ENCODE data around the gene CLCA1.
A peak's percentile ranks its signal among the peaks of the same experiment; 100 is the strongest.

CLCA1 gene

DNA sequence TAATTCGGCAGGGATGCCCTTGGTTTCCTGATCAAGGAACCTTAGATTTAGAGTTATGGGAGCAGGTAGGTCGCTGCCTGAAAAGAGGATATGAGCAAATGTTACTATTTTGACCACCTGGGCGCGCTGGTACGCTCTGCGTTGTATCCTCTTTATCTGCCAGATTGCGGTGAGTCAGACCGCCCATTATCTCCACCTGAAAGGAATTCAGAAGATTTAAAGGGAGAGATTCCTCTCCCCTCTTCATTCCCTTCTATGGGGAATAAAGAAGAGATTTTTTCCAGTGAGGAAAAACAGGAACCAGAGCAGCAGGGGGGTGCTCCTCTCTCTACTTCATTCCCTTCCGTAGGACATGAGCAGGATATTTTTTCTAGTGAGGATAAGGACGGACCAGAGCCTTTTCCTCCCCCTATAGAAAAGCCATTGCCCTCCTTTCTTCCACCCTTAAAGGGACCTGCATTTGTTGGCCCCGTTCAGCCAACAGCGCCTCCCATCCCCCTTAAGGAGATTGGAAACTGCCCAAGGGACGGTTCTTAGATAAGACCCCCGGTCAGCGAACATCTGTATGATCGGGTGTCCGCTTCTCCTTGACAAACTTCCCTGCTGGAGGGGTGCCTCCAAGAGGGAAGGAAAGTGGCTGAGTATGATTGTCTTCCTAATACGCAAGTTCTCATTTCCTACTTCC is 34.1 kb downstream of the CLCA1 start:
- Mint-ChIP-seq H3K9me3 (no peaks in the 10 kb centered on the region), H3K4me1 (ENCODE audit: low read depth) (peaks cover 14% of the 10 kb centered on the region), H3K36me3 (ENCODE audit: low read depth) (no peaks in the 10 kb centered on the region), H3K27ac (no peak overlapping the region), H3K4me3 (peak overlapping the region; percentile 82), H3K27me3 (ENCODE audit: low read depth) (peaks cover 23% of the 10 kb centered on the region)
- DNase-seq (ENCODE audit: low spot score) = no peak

- H3K27me3 Mint-ChIP-seq (ENCODE audit: low read depth) = peaks cover 17% of the 10 kb centered on the region
- DNase-seq (ENCODE audit: low spot score) = no peak
- peaks cover 11% of the 10 kb centered on the region for H3K4me1 Mint-ChIP-seq (ENCODE audit: low read depth)
- no peaks in the 10 kb centered on the region for H3K36me3 Mint-ChIP-seq (ENCODE audit: low read depth)
- peak overlapping the region; percentile 36 for H3K4me3 Mint-ChIP-seq
- no peak overlapping the region for H3K27ac Mint-ChIP-seq
- no peaks in the 10 kb centered on the region for H3K9me3 Mint-ChIP-seq
These were observed 34.8 kb downstream of the CLCA1 start for GRCh38 chr1:86503406-86504136.

DNA sequence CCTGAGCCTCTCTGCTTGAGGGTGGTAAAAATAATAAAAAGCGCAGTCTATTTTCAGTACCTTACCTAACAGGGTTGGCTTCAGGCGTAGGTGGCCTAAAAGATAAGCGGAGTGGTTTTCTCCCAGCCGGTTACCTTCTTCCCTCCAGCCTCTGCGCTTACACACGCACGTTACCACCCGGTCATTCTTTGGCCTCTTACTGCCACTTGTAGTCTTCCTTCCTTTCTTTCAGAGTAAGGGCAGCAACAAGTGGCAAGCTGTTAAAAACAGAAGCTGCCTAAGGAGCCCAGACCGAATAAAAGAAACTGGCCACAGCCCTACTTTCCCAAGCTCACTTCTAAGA is 35.4 kb downstream of the CLCA1 start:
- Mint-ChIP-seq H3K4me3 (no peak overlapping the region), H3K27me3 (ENCODE audit: low read depth) (peaks cover 15% of the 10 kb centered on the region), H3K4me1 (ENCODE audit: low read depth) (peaks cover 11% of the 10 kb centered on the region), H3K9me3 (no peaks in the 10 kb centered on the region), H3K36me3 (ENCODE audit: low read depth) (no peaks in the 10 kb centered on the region), H3K27ac (no peak overlapping the region)
- DNase-seq (ENCODE audit: low spot score) = no peak

DNA sequence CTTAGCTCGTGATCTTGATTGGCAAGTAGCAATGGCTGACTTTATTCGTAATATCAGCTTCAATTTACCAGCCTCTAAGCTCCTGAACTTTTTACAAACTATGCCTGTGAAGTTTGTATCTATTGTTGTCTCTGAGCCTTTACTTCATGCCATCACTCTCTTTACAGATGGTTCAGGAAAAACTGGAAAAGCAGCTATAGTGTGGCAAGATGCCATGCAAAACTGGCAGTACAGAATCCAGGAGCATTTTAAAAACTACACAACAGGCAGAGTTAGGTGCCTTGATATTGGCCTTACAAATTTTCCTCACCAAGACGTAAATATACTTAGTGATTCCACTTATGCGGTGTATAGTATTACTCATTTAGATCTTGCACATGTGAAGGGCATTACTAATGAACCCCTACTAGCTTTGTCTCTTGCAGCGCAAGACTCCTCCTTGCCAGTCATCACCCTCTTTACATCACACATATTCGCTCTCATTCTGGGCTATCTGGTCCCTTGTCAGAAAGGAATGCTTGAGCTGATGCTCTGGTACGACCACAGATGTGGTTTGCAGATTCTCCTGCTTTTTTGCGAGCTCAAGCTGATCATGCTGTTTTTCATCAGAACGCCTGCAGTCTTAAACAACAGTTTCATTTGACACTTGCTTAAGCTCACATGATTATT is 36.3 kb downstream of the CLCA1 start:
- no peak for DNase-seq (ENCODE audit: low spot score)
- H3K4me1 Mint-ChIP-seq (ENCODE audit: low read depth) = peaks cover 11% of the 10 kb centered on the region
- no peaks in the 10 kb centered on the region for H3K9me3 Mint-ChIP-seq
- peaks cover 15% of the 10 kb centered on the region for H3K27me3 Mint-ChIP-seq (ENCODE audit: low read depth)
- no peak overlapping the region for H3K27ac Mint-ChIP-seq
- no peaks in the 10 kb centered on the region for H3K36me3 Mint-ChIP-seq (ENCODE audit: low read depth)
- H3K4me3 Mint-ChIP-seq = no peak overlapping the region

- no peak overlapping the region for H3K4me3 Mint-ChIP-seq
- no peak overlapping the region for H3K27ac Mint-ChIP-seq
- no peaks in the 10 kb centered on the region for H3K36me3 Mint-ChIP-seq (ENCODE audit: low read depth)
- H3K27me3 Mint-ChIP-seq (ENCODE audit: low read depth) = peaks cover 15% of the 10 kb centered on the region
- peaks cover 11% of the 10 kb centered on the region for H3K4me1 Mint-ChIP-seq (ENCODE audit: low read depth)
- H3K9me3 Mint-ChIP-seq = no peaks in the 10 kb centered on the region
- no peak for DNase-seq (ENCODE audit: low spot score)
These were observed 36.8 kb downstream of the CLCA1 start for GRCh38 chr1:86505564-86505902.

- Mint-ChIP-seq H3K4me1 (ENCODE audit: low read depth) (peaks cover 5% of the 10 kb centered on the region), H3K4me3 (no peak overlapping the region), H3K9me3 (no peaks in the 10 kb centered on the region), H3K27me3 (ENCODE audit: low read depth) (peaks cover 15% of the 10 kb centered on the region), H3K36me3 (ENCODE audit: low read depth) (no peaks in the 10 kb centered on the region), H3K27ac (no peak overlapping the region)
- DNase-seq (ENCODE audit: low spot score) = no peak
These were observed 39.3 kb downstream of the CLCA1 start for GRCh38 chr1:86507935-86508582.

- peaks cover 15% of the 10 kb centered on the region for H3K27me3 Mint-ChIP-seq (ENCODE audit: low read depth)
- H3K36me3 Mint-ChIP-seq (ENCODE audit: low read depth) = no peaks in the 10 kb centered on the region
- no peak for DNase-seq (ENCODE audit: low spot score)
- H3K9me3 Mint-ChIP-seq = no peaks in the 10 kb centered on the region
- no peak overlapping the region for H3K4me3 Mint-ChIP-seq
- H3K4me1 Mint-ChIP-seq (ENCODE audit: low read depth) = peaks cover 1% of the 10 kb centered on the region
- no peak overlapping the region for H3K27ac Mint-ChIP-seq
These were observed 39.8 kb downstream of the CLCA1 start for GRCh38 chr1:86508583-86508969.

GRCh38 chr1:86515597-86515996 is 46.9 kb downstream of the CLCA1 start:
- no peak for DNase-seq (ENCODE audit: low spot score)
- no peaks in the 10 kb centered on the region for H3K36me3 Mint-ChIP-seq (ENCODE audit: low read depth)

GRCh38 chr1:86516335-86516734 is 47.6 kb downstream of the CLCA1 start:
- Mint-ChIP-seq H3K4me3 (no peak overlapping the region), H3K4me1 (ENCODE audit: low read depth) (no peaks in the 10 kb centered on the region), H3K9me3 (no peaks in the 10 kb centered on the region), H3K36me3 (ENCODE audit: low read depth) (no peaks in the 10 kb centered on the region), H3K27ac (no peak overlapping the region), H3K27me3 (ENCODE audit: low read depth) (no peaks in the 10 kb centered on the region)
- no peak for DNase-seq (ENCODE audit: low spot score)

More at GRCh38 chr1:86515597-86515996, 46.9 kb downstream of the CLCA1 start:
- H3K27ac Mint-ChIP-seq = no peak overlapping the region
- no peaks in the 10 kb centered on the region for H3K4me1 Mint-ChIP-seq (ENCODE audit: low read depth)
- H3K27me3 Mint-ChIP-seq (ENCODE audit: low read depth) = no peaks in the 10 kb centered on the region
- no peaks in the 10 kb centered on the region for H3K9me3 Mint-ChIP-seq
- no peak overlapping the region for H3K4me3 Mint-ChIP-seq

DNA sequence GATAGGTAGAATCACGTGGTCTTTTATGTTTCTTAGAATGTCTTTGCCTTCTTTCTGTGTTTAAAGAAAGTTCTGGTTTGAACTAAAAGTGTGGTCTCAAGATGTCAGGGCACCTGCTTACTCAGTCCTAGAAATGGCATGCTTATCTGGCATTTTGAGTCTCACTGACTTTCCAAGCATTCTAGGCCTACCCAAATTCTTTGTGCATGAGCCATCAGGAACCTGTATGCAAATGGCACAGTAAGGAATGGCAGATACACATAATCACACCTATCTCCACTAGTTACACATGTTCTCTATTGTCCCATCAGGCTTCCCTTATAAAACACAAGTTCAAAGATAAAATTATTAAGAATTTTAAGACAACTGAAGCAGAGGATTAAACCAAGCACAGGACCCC is 48.6 kb downstream of the CLCA1 start:
- no peak for DNase-seq (ENCODE audit: low spot score)
- H3K4me1 Mint-ChIP-seq (ENCODE audit: low read depth) = no peaks in the 10 kb centered on the region
- no peaks in the 10 kb centered on the region for H3K9me3 Mint-ChIP-seq
- no peaks in the 10 kb centered on the region for H3K36me3 Mint-ChIP-seq (ENCODE audit: low read depth)
- H3K27ac Mint-ChIP-seq = no peak overlapping the region
- H3K4me3 Mint-ChIP-seq = no peak overlapping the region
- no peaks in the 10 kb centered on the region for H3K27me3 Mint-ChIP-seq (ENCODE audit: low read depth)

DNA sequence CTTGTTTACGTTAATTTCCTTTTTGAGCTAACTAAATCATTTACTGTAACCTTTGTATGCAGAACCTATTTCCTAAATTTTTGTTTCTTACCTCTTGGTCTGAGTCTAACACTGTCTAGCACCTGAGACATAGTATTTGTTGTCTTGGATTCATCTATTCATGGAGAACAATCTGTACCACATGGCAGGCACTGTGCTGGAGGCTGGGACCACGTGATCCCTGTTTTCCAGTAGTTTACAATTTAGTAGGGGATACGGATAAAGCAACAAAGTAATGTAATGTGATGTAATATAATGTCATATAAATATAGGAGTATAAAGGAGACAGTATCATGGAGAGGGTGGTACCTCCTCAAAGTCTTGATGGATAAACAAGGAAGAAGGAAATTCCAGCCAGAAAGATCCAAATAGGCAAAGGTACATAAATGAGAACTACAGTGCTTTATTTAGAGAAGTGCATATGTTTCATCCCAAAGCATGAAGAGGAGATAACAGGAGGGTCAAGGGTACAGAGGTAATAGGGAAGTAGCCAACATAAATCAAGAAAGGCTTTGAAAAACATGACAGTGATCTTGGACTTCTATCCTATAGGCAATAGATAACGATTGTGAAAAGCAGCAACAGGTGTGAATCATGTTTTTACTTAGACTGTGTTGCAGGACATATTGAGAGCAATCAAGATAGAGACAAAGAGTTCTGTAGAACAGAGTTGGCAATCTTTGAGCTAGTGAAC is 52.2 kb downstream of the CLCA1 start:
- H3K27me3 Mint-ChIP-seq (ENCODE audit: low read depth) = no peaks in the 10 kb centered on the region
- no peaks in the 10 kb centered on the region for H3K36me3 Mint-ChIP-seq (ENCODE audit: low read depth)
- DNase-seq (ENCODE audit: low spot score) = no peak
- no peak overlapping the region for H3K4me3 Mint-ChIP-seq
- no peak overlapping the region for H3K27ac Mint-ChIP-seq
- no peaks in the 10 kb centered on the region for H3K4me1 Mint-ChIP-seq (ENCODE audit: low read depth)
- H3K9me3 Mint-ChIP-seq = no peaks in the 10 kb centered on the region

GRCh38 chr1:86521522-86521891 is 52.8 kb downstream of the CLCA1 start:
- Mint-ChIP-seq H3K4me1 (ENCODE audit: low read depth) (no peaks in the 10 kb centered on the region), H3K9me3 (no peaks in the 10 kb centered on the region), H3K27me3 (ENCODE audit: low read depth) (no peaks in the 10 kb centered on the region), H3K27ac (no peak overlapping the region), H3K4me3 (no peak overlapping the region), H3K36me3 (ENCODE audit: low read depth) (no peaks in the 10 kb centered on the region)
- no peak for DNase-seq (ENCODE audit: low spot score)

DNA sequence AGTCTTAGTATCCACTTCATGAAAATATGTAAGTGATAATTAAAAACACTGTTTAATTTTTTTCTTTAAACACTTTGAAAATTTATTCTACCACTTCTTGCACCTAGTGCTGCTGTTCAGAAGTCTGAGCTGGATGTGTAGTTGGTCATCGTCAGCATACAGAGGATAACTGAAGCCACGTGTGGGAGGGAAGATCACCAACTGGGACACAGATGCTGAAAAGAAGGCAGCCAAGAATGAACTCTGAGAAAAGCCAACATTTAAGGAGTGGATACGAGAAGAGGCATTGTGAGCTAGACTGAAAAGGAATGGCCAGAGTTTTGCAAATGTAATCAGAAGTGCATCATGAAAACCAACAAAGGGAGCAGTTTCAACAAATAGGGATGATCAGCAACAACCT is 53.5 kb downstream of the CLCA1 start:
- no peaks in the 10 kb centered on the region for H3K4me1 Mint-ChIP-seq (ENCODE audit: low read depth)
- no peaks in the 10 kb centered on the region for H3K36me3 Mint-ChIP-seq (ENCODE audit: low read depth)
- no peak overlapping the region for H3K4me3 Mint-ChIP-seq
- no peaks in the 10 kb centered on the region for H3K9me3 Mint-ChIP-seq
- no peaks in the 10 kb centered on the region for H3K27me3 Mint-ChIP-seq (ENCODE audit: low read depth)
- no peak for DNase-seq (ENCODE audit: low spot score)
- no peak overlapping the region for H3K27ac Mint-ChIP-seq

Data from T-helper 2 cell treated with Interferon-gamma antibody and Interleukin-4, amounts not matched to agents 5 μg/mL and 100 μg/mL, for 36 hours (primary cell).